ENCODE measurements around the gene COL4A4.

DNA sequence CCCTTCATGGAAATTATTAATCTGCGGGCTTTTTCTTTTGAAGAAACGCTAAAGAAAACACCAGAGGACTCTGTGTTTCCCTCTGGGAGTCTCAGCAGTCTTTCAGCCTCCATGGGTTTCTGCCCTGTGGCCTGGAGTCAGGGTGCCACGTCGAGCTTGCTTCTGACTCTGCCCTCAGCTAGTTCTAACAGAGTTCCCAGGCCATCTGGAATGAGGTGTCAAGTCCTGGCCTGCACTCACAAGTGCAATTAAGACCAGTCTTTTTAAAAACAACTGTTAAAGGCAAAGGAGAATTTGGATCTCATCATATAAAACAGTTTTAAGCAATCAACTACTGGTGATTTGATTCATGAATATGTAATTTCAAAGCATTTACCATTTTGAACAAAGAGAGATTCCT is 170.8 kb downstream of the COL4A4 start:
- no peak for TF ChIP-seq POLR2AphosphoS5 (IDR thresholded peaks at IDR 0.05)
- no peak for TF ChIP-seq POLR2A (IDR thresholded peaks at IDR 0.05)

All from prostate gland (tissue), 1 donor.